Frontal cortex (tissue), 4 donors: ENCODE measurements around the gene TRAPPC5. TPM values are rescaled to one million over a fixed set of nuclear protein-coding genes. Genes with fewer than 3 reads are reported as not detected.

Experiments used
- DNase-seq, 2 donors: peaks; one replicate each; pipeline ENCODE4 v3.0.0; 2012; ENCODE audit warnings: low spot score in 2 of 2
- FAIRE-seq: peaks from 2 replicates; lab custom pipeline; 2012; peaks lifted over from hg19 to GRCh38; lab: Jason Lieb, UNC
- total RNA-seq: library from RNA; depleted of rRNA; stranded (reverse); fragments of >200 nt; gene quantifications from one replicate; pipeline ENCODE4 v1.2.3, GENCODE V29; 2014
- donor health status: control.
- donor health status: control.
- donor health status: control.

Gene TRAPPC5
- total RNA-seq, 1 donor from 2014 or later = 15.5 TPM

DNA sequence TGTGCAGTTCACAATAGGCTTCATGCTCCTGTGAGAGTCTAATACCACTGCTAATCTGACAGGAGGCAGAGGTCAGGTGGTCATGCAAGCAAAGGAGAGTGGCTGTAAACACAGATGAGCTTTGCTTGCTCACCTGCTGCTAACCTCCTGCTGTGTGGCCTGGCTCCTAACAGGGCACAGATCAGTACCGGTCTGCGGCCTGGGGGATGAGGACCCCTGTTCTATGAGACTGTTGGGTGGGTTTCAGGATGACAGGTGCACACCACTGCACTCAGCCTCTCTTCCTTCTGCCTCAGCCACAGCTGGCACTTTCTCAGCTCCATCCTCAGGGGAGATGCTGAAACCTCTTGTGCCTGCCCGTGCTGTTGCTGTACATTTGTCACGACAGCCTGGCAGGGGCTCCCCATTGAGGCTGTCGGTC is 41.6 kb downstream of the TRAPPC5 start:
- FAIRE-seq (no peak), DNase-seq (no peak)

GRCh38 chr19:7725791-7726190 is 45.2 kb downstream of the TRAPPC5 start:
- DNase-seq (no peak), FAIRE-seq (no peak)

GRCh38 chr19:7729211-7729610 is 48.6 kb downstream of the TRAPPC5 start:
- DNase-seq (no peak), FAIRE-seq (no peak)

DNA sequence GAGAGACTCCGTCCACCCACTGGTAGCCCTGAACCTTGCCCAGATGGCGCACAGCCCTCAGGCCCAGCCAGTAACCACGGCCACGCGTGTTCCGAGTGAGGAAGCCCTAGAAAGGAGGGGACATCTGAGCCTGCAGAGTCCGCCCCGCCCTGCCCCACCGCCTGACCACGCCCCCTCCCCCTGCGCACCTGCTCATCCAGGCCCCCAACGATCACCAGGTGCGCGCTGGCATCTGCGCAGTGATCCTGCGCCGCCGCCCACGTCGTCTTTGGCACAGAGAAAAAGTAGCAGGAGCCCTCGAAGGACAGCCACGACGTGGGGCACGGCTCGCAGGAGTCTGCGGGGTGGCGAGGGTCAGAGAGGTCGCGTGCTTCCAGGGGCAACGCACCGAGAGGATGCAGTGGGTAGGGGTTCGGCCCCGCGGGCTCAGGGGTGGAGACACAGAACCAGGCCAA is 49.2 kb downstream of the TRAPPC5 start:
- FAIRE-seq = no peak
- no peak for DNase-seq

GRCh38 chr19:7730286-7731217 is 49.9 kb downstream of the TRAPPC5 start:
- FAIRE-seq (no peak), DNase-seq (no peak)

- no peak for FAIRE-seq
Observed at GRCh38 chr19:7731218-7731595, 50.6 kb downstream of the TRAPPC5 start.

GRCh38 chr19:7731615-7732014 is 51.0 kb downstream of the TRAPPC5 start:
- no peak for DNase-seq
- no peak for FAIRE-seq

More at GRCh38 chr19:7731218-7731595, 50.6 kb downstream of the TRAPPC5 start:
- no peak for DNase-seq

GRCh38 chr19:7732045-7732444 is 51.4 kb downstream of the TRAPPC5 start, which contains the start of gene CLEC4G:
CLEC4G (minus strand) TSS chr19:7732110; CDS start chr19:7732102, 8 bp downstream.
- DNase-seq (no peak), FAIRE-seq (no peak)

DNA sequence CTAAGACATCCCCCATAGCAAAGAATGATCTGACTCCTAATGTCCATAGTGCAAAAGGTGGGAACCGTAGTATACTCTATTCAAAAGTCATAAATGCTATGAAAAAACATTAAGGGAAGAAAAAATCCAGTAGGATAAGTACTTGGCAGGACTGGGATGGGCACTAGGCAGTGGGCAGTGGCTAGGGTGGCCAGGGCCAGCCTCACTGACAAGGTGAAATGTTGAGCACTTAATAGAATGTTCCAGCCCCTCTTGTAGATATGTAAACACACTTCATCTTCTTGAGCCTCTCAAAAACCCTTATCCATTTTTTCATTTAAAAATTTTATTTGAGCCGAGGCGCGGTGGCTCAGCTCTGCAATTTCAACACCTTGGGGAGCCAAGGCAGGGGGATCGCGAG is 52.7 kb downstream of the TRAPPC5 start:
- FAIRE-seq (no peak), DNase-seq (no peak)

DNA sequence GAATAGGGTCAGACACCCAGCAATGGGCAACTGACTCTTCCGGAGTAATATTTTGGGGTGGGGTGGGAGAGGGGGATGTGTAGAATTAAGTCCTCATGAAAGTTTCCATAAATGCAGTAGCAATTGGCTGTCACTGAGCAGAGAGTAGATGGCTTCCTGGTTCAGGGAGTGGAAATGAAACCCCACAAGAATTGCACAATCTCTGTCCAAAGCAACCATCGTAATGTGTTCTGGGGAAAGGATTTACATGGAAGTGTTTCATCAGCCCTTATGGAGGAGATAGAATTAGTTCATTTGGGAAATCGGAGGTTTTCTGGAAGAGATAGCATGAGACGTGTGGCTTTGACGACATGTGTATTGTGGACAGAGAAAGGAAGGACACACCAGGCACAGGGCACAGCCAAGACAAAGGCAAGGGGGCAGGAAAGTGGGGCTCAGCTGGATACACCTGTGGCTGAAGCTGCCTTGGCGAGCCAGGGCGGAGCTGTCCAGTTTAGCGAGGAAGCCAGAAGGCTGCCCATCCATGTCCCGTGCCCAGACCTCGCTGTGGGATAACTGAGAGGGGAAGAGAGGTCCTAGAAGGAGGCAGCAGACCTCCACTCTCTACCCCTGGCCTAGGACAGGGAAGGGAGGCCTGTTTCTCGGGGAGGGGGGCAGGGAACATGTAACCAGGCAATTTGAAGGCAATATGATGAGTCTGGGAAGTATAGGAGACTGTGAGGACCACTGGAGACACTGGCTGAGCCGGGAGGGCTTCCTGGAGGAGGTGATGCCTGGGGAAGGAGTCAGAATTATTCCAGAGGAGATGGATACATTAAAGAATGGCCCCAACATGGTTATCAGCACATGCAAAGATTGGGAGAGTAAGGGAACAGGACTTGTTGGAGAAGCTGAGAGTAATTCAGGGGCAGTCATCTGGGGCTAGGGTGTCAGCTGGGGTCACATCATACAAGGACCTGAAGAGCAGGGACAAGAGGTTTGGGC is 53.9 kb downstream of the TRAPPC5 start:
- FAIRE-seq (no peak), DNase-seq (no peak)

DNA sequence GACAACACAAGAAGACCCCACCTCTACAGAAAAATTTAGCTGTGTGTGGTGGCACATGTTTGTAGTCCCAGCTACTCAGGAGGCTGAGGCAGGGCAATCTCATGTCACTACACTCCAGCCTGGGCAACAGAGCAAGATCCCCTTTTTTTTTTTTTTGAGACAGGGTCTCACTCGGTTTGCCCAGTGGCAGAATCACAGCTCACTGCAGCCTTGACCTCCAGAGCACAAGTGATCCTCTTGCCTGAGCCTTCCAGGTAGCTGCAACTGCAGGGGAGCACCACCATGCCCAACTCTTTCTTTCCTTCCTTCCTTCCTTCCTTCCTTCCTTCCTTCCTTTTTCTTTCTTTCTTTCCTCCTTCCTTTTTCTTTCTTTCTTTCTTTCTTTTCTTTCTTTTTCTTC is 55.5 kb downstream of the TRAPPC5 start:
- FAIRE-seq (no peak), DNase-seq (no peak)

- DNase-seq (no peak), FAIRE-seq (no peak)
Observed at GRCh38 chr19:7737215-7737614, 56.6 kb downstream of the TRAPPC5 start.

Other genes starting within 250 kb of the TRAPPC5 start
- gene PEX11G, start 191.8 kb upstream of the TRAPPC5 start, total RNA-seq = 1.2 TPM
- 10.6 TPM for gene ZNF358, start 164.7 kb upstream of the TRAPPC5 start, total RNA-seq
- 7.7 TPM for gene MCOLN1, start 158.2 kb upstream of the TRAPPC5 start, total RNA-seq
- 45.2 TPM for gene PNPLA6, start 145.1 kb upstream of the TRAPPC5 start, total RNA-seq
- gene CAMSAP3, start 85.0 kb upstream of the TRAPPC5 start, total RNA-seq = 16.3 TPM
- 24.1 TPM for gene XAB2, start 51.3 kb upstream of the TRAPPC5 start, total RNA-seq
- 29.3 TPM for gene PET100, start 51.0 kb upstream of the TRAPPC5 start, total RNA-seq
- not detected for gene PCP2, start 47.1 kb upstream of the TRAPPC5 start, total RNA-seq
- 2.4 TPM for gene STXBP2, start 43.7 kb upstream of the TRAPPC5 start, total RNA-seq
- not detected for gene RETN, start 11.8 kb upstream of the TRAPPC5 start, total RNA-seq
- gene MCEMP1, start 3.7 kb upstream of the TRAPPC5 start, total RNA-seq = not detected
- not detected for gene FCER2, start 21.3 kb downstream of the TRAPPC5 start, total RNA-seq
- 0.82 TPM for gene CLEC4G, start 51.3 kb downstream of the TRAPPC5 start, total RNA-seq
- 0.82 TPM for gene CD209, start 66.7 kb downstream of the TRAPPC5 start, total RNA-seq
- not detected for gene CLEC4M, start 82.4 kb downstream of the TRAPPC5 start, total RNA-seq
- 47.7 TPM for gene EVI5L, start 149.4 kb downstream of the TRAPPC5 start, total RNA-seq
- gene PRR36, start 193.6 kb downstream of the TRAPPC5 start, total RNA-seq = 2.9 TPM
- not detected for gene LRRC8E, start 207.7 kb downstream of the TRAPPC5 start, total RNA-seq
- gene MAP2K7, start 223.0 kb downstream of the TRAPPC5 start, total RNA-seq = 5.7 TPM
- gene TGFBR3L, start 234.0 kb downstream of the TRAPPC5 start, total RNA-seq = not detected
- gene SNAPC2, start 239.5 kb downstream of the TRAPPC5 start, total RNA-seq = 4.9 TPM
- gene CTXN1, start 245.3 kb downstream of the TRAPPC5 start, total RNA-seq = 9.4 TPM